Psoas muscle (tissue), 8 donors: ENCODE results near the gene TNNI3K. TPM values are rescaled to one million over a fixed set of nuclear protein-coding genes. Genes with fewer than 3 reads are reported as not detected.

ENCODE experiments used
- ATAC-seq, 4 donors: fragments of 200-7000 bp; cut with Tn5 transposase; one replicate each; pipeline ENCODE4 v1.9.1; 2020; ENCODE audit warnings: moderate library complexity in 3 of 4, mild to moderate bottlenecking in 2 of 4
- DNase-seq, 2 donors: peaks; one replicate each; pipeline ENCODE4 v3.0.0-alpha.2; 2020
- H3K27ac ChIP-seq: fragments of 200-600 bp; one replicate; pipeline ENCODE4 v1.8.0; 2022
- H3K27me3 ChIP-seq, 3 donors: fragments of 200-600 bp in 1 of 3; one replicate each; pipeline versions ENCODE4 v1.6.1 to v1.8.0; 2013 to 2022; ENCODE audit warnings: low read length in 2 of 3, mild to moderate bottlenecking in 2 of 3, moderate library complexity in 1 of 3; ENCODE audit not compliant: insufficient read depth in 3 of 3
- H3K36me3 ChIP-seq, 2 donors: fragments of 200-600 bp in 1 of 2; one replicate each; pipeline versions ENCODE4 v1.6.1 to v1.8.0; 2013 to 2022; ENCODE audit warnings: low read depth in 1 of 2, mild to moderate bottlenecking in 1 of 2, moderate library complexity in 1 of 2; ENCODE audit not compliant: insufficient read depth in 1 of 2
- H3K4me1 ChIP-seq: fragments of 200-600 bp; one replicate; pipeline ENCODE4 v1.8.0; 2022
- H3K4me3 ChIP-seq: fragments of 200-600 bp; one replicate; pipeline ENCODE4 v1.8.0; 2022; ENCODE audit warnings: mild to moderate bottlenecking
- H3K9me3 ChIP-seq: fragments of 200-600 bp; one replicate; pipeline ENCODE4 v1.8.0; 2022
- WGBS, 3 donors: extraction: QIAGEN DNeasy Blood & Tissue Kit; methylation state at CpG; one replicate each; pipeline versions ENCODE4 v1.1.6 to v1.1.7; 2013; 5-methylcytosine and 5-hydroxymethylcytosine counted together
- intact Hi-C, 2 donors: fragments of 100-400 bp; cut with DNase I; formaldehyde crosslinking; loops; one replicate each; pipeline versions ENCODE4 v1.11.0 to v1.14.2; 2022
- polyA plus RNA-seq, 3 donors: library from polyadenylated mRNA; stranded (reverse); fragments of 200-250 nt; gene quantifications; one replicate each; pipeline ENCODE4 v1.2.3, GENCODE V29; 2013
- total RNA-seq, 4 donors: library from RNA; stranded (reverse); fragmentation: NEBNext Ultra II Directional in 2 of 4; extraction: Animal tissue kit (Norgen Biotek cat#: 25700) in 2 of 4; gene quantifications; one replicate each; pipeline versions ENCODE4 v1.2.1 to v1.2.4, GENCODE V29; 2021 to 2023
- TF ChIP-seq, protein P1 (sequence below): fragments of 200-600 bp; IDR thresholded peaks from one replicate; pipeline ENCODE4 v1.8.0; 2022; ENCODE audit warnings: antibody characterized with exemption
- donor health status: healthy with polysubstance abuse.
- donor health status: DM: no; HTN: no; CAD: no; lungs with moderate emphysema.
- donor health status: Bipolar disorder and iron deficiency.
- donor health status: healthy.
- donor health status: DM: yes; HTN: yes; CAD: no.
- donor health status: DM: no; HTN: no; CAD: no.
- donor health status: DM: no; HTN: no; CAD: no.
- donor health status: DM: yes; HTN: yes; CAD: no.

TNNI3K gene
- total and polyA plus RNA-seq, 7 donors: 0.12 to 2.4 (median 1.2) TPM

DNA sequence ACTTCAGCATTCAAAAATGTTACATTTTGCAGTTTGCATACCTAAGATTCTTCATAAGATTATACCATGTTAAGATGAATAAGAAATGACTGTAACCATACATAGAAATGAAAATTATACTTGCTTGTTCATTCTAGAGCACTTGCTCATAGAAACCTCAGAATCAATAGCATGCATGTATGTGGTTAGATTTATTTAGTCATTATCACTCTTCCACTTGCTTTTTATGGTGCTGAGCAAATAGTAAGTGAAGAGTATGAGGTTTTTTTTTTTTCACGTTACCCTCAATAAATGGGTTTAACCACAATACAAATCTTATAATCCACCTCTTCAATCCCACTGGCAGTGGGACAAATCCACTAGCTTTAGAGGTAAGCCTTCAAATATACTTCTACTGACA is 192.5 kb downstream of the TNNI3K start:
- 49 to 54% (median 51%) methylated on average over 1 of the region's 1 CpG for WGBS, 3 donors

DNA sequence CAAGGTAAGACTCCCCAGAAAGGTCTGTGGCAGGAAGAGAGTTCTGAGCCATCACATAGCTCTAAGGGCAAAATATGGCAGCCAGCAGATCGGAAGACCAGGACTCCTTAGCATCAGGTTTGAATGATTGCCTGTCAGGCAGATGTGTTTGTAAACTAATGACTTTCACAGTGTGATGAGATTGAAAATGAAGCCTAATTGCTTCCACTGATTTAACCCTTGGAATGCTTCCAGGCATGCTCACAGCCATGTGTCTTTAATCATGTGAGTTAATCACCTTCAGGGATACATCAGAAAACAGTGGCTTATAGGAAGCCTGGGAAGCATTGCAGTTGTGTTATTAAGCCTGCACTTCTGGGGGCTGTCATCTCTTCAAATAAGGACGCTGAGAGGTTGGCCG is 194.4 kb downstream of the TNNI3K start:
- H3K4me3 ChIP-seq: no peak overlapping the region
- 75 to 83% (median 76%) methylated on average over 3 of the region's 3 CpGs for WGBS, 3 donors
- H3K27ac ChIP-seq: no peak overlapping the region
- no peaks in the 10 kb centered on the region for H3K27me3 ChIP-seq
- H3K4me1 ChIP-seq: no peaks in the 10 kb centered on the region
- DNase-seq (no peak), ATAC-seq (no peak)
- no peaks in the 10 kb centered on the region for H3K36me3 ChIP-seq
- TF ChIP-seq, protein P1, sequence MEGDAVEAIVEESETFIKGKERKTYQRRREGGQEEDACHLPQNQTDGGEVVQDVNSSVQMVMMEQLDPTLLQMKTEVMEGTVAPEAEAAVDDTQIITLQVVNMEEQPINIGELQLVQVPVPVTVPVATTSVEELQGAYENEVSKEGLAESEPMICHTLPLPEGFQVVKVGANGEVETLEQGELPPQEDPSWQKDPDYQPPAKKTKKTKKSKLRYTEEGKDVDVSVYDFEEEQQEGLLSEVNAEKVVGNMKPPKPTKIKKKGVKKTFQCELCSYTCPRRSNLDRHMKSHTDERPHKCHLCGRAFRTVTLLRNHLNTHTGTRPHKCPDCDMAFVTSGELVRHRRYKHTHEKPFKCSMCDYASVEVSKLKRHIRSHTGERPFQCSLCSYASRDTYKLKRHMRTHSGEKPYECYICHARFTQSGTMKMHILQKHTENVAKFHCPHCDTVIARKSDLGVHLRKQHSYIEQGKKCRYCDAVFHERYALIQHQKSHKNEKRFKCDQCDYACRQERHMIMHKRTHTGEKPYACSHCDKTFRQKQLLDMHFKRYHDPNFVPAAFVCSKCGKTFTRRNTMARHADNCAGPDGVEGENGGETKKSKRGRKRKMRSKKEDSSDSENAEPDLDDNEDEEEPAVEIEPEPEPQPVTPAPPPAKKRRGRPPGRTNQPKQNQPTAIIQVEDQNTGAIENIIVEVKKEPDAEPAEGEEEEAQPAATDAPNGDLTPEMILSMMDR: no peak
- intact Hi-C loops: no loop called here
- H3K9me3 ChIP-seq: no peaks in the 10 kb centered on the region

More for the DNA sequence above, 192.5 kb downstream of the TNNI3K start:
- H3K4me1 ChIP-seq: no peaks in the 10 kb centered on the region
- no peaks in the 10 kb centered on the region for H3K27me3 ChIP-seq
- H3K36me3 ChIP-seq: no peaks in the 10 kb centered on the region
- H3K27ac ChIP-seq: no peak overlapping the region
- H3K9me3 ChIP-seq: no peaks in the 10 kb centered on the region
- DNase-seq: no peak
- no peak overlapping the region for H3K4me3 ChIP-seq
- no peak for ATAC-seq
- intact Hi-C loops: no loop called here
- TF ChIP-seq, protein P1: no peak

DNA sequence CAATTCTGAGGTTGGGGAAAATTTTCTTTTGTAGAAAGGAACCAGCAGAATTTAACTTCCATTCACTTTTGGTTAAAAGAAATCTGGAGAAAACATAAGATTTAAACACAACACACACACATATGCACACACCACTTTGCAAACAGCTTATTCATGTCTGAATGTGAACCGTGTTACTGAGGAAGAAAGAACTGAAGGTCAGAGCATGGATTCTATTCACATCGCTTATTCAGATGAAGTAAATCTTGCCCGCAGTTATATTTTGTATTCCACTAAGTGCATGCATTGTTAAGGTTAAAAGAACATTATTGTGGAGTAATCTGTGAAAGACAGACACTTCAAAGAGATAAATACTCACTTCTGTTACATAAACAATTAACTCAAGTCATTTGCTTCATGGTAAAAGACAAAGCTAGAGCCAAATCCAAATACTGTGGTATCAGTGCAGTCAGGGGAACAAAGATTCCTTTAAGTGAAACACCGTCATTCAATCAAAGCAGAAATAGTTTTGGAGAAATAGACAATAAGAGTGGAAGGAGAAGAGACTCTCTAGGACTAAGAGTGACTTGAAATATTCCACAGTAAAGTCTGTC is 195.3 kb downstream of the TNNI3K start:
- TF ChIP-seq, protein P1: no peak
- H3K27ac ChIP-seq: no peak overlapping the region
- H3K27me3 ChIP-seq: no peaks in the 10 kb centered on the region
- H3K4me3 ChIP-seq: no peak overlapping the region
- DNase-seq (no peak), ATAC-seq (no peak)
- intact Hi-C loops: no loop called here
- no peaks in the 10 kb centered on the region for H3K36me3 ChIP-seq
- WGBS, 3 donors: 82 to 84% (median 83%) methylated on average over 4 of the region's 4 CpGs
- no peaks in the 10 kb centered on the region for H3K9me3 ChIP-seq
- H3K4me1 ChIP-seq: no peaks in the 10 kb centered on the region

DNA sequence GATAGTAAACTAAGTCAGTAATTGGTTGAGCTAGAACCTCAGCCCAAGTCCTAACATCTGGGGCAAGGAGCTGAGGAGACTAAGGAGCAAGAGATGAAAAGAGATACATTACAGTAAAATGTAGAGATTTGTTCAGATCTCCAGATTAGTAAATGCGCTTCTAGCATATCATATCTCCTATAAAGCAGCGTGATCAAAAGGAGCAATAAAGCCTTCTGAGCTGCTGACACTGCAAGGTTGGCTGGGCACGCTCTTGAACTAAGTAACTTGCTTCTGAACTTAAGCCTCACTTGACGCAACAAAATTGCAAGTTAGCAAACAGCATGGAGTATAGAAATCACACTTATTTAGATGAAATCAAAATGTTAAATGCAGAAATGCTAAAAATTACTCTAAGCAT is 196.3 kb downstream of the TNNI3K start:
- Histone ChIP-seq H3K4me3 (no peak overlapping the region), H3K27ac (no peak overlapping the region), H3K27me3 (no peaks in the 10 kb centered on the region), H3K4me1 (no peaks in the 10 kb centered on the region), H3K9me3 (no peaks in the 10 kb centered on the region), H3K36me3 (no peaks in the 10 kb centered on the region)
- intact Hi-C loops: no loop called here
- DNase-seq (no peak), ATAC-seq (no peak)
- TF ChIP-seq, protein P1: no peak
- WGBS, 3 donors: 28 to 51% (median 38%) methylated on average over 4 of the region's 4 CpGs

DNA sequence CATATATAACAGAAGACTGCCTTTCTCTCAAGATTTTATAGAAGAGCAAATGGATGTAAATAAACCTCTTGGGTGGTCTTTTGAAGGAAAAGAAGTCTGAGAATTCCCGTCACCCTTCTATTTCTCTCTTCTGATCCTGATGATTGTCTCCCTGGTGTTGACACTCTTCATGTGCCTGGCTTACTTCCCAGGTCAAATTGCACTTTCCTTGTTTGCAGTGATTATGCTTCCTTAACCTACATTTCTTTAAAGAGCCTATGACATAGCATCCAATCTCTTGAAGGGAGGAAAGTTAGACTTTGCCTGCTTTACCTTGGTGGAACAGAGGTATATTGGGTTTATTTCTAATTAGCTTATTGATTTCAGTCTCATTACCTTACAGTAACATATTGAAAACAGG is 197.1 kb downstream of the TNNI3K start:
- WGBS, 3 donors: 0 to 20% (median 0%) methylated on average over 1 of the region's 1 CpG
- no peak for ATAC-seq
- TF ChIP-seq, protein P1: no peak
- H3K27me3 ChIP-seq: no peaks in the 10 kb centered on the region
- no peaks in the 10 kb centered on the region for H3K4me1 ChIP-seq
- H3K9me3 ChIP-seq: no peaks in the 10 kb centered on the region
- intact Hi-C loops: no loop called here
- H3K27ac ChIP-seq: no peak overlapping the region
- H3K36me3 ChIP-seq: no peaks in the 10 kb centered on the region
- DNase-seq: no peak
- H3K4me3 ChIP-seq: no peak overlapping the region
